MCF 10A (cell line): ENCODE results near the gene GNA15. TPM values are rescaled to one million over a fixed set of nuclear protein-coding genes. Genes with fewer than 3 reads are reported as not detected.

Experiments
- BruUV-seq: library from RNA; stranded (reverse); fragments of 400-500 nt; replicated peaks from 2 replicates; lab custom pipeline; 2021; lab: Mats Ljungman, UMichigan
- CTCF ChIA-PET: fragments of 300-600 bp; sonication (Branson Sonifier 250); formaldehyde crosslinking; extraction: SDS; loops from one replicate; lab custom pipeline; 2021; ENCODE audit warnings: antibody characterized with exemption, inconsistent platforms; lab: Yijun Ruan, JAX
- POLR2A ChIA-PET: fragments of 300-600, 350-650 bp; sonication (Branson Sonifier 250); formaldehyde crosslinking; extraction: SDS; loops from one replicate; lab custom pipeline; 2020; ENCODE audit warnings: antibody characterized with exemption, inconsistent platforms; lab: Yijun Ruan, JAX
- DNase-seq: peaks from one replicate; pipeline ENCODE4 v3.0.0-alpha.2; 2018; ENCODE audit not compliant: unreplicated experiment
- H3K27ac Mint-ChIP-seq: one replicate; pipeline ENCODE4 v1.8.0; 2022; ENCODE audit warnings: mild to moderate bottlenecking, low read depth, mixed read lengths; ENCODE audit not compliant: unreplicated experiment
- H3K27me3 Mint-ChIP-seq: one replicate; pipeline ENCODE4 v1.8.0; 2022; ENCODE audit warnings: mixed read lengths; ENCODE audit not compliant: insufficient read depth, unreplicated experiment
- H3K36me3 Mint-ChIP-seq: one replicate; pipeline ENCODE4 v1.8.0; 2022; ENCODE audit warnings: mild to moderate bottlenecking, moderate library complexity, mixed read lengths; ENCODE audit not compliant: insufficient read depth, unreplicated experiment
- H3K4me1 Mint-ChIP-seq: one replicate; pipeline ENCODE4 v1.8.0; 2022; ENCODE audit warnings: mixed read lengths; ENCODE audit not compliant: insufficient read depth, unreplicated experiment
- H3K4me3 Mint-ChIP-seq: one replicate; pipeline ENCODE4 v1.8.0; 2022; ENCODE audit warnings: mild to moderate bottlenecking, moderate library complexity, mixed read lengths; ENCODE audit not compliant: unreplicated experiment
- H3K9me3 Mint-ChIP-seq: one replicate; pipeline ENCODE4 v1.8.0; 2022; ENCODE audit warnings: mixed read lengths; ENCODE audit not compliant: unreplicated experiment
- intact Hi-C: fragments of 100-400 bp; cut with micrococcal nuclease; formaldehyde crosslinking; loops from 2 replicates; pipeline ENCODE4 v1.14.1; 2022
- total RNA-seq: library from RNA; stranded (reverse); gene quantifications from 2 replicates; pipeline ENCODE4 v1.2.3, GENCODE V29; 2022
- TF ChIP-seq, protein P1 (sequence below): fragments of 200-600 bp; IDR thresholded peaks from one replicate; pipeline ENCODE4 v1.8.0; 2022; ENCODE audit warnings: antibody characterized with exemption, mild to moderate bottlenecking; ENCODE audit not compliant: unreplicated experiment

Gene GNA15
- total RNA-seq, 1 experiment from 2014 or later, result 47.1 TPM

GRCh38 chr19:3183721-3184641, 48.1 kb downstream of the GNA15 start:
- no peaks in the 10 kb centered on the region for H3K27me3 Mint-ChIP-seq
- peaks cover 6% of the 10 kb centered on the region for H3K36me3 Mint-ChIP-seq
- BruUV-seq, result no TSS peak
- TF ChIP-seq, protein P1, sequence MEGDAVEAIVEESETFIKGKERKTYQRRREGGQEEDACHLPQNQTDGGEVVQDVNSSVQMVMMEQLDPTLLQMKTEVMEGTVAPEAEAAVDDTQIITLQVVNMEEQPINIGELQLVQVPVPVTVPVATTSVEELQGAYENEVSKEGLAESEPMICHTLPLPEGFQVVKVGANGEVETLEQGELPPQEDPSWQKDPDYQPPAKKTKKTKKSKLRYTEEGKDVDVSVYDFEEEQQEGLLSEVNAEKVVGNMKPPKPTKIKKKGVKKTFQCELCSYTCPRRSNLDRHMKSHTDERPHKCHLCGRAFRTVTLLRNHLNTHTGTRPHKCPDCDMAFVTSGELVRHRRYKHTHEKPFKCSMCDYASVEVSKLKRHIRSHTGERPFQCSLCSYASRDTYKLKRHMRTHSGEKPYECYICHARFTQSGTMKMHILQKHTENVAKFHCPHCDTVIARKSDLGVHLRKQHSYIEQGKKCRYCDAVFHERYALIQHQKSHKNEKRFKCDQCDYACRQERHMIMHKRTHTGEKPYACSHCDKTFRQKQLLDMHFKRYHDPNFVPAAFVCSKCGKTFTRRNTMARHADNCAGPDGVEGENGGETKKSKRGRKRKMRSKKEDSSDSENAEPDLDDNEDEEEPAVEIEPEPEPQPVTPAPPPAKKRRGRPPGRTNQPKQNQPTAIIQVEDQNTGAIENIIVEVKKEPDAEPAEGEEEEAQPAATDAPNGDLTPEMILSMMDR, result no peak
- H3K9me3 Mint-ChIP-seq, result no peaks in the 10 kb centered on the region
- ChIA-PET POLR2A (interaction anchor here (0.7 to 2.0 kb wide), 6 partner anchors 11 to 650 kb away, joined by 3 to 7 read pairs (median 4); no protein-coding TSS in a partner anchor), CTCF (interaction anchor here (0.9 to 1.3 kb wide), 4 partner anchors 20 to 108 kb away, joined by 3 to 7 read pairs (median 3); no protein-coding TSS in a partner anchor)
- H3K4me1 Mint-ChIP-seq, result peaks cover 24% of the 10 kb centered on the region
- intact Hi-C loops, result loop anchor here (2.0 kb wide), 1 partner anchor 29 kb away; no protein-coding TSS in a partner anchor
- no peak for DNase-seq
- H3K4me3 Mint-ChIP-seq, result no peak overlapping the region
- H3K27ac Mint-ChIP-seq, result no peak overlapping the region

- POLR2A ChIA-PET, result interaction anchor here (0.6 to 2.0 kb wide), 14 partner anchors 8 to 651 kb away, joined by 3 to 8 read pairs (median 4); partner anchors contain the start of genes GNA15 and TLE6
- TF ChIP-seq, protein P1, result no peak
- intact Hi-C loops, result loop anchor here (2.0 kb wide), 1 partner anchor 30 kb away; no protein-coding TSS in a partner anchor
- Mint-ChIP-seq H3K36me3 (peaks cover 6% of the 10 kb centered on the region), H3K27ac (peak overlapping the region; percentile 97), H3K4me3 (peak overlapping the region; percentile 93), H3K4me1 (peaks cover 24% of the 10 kb centered on the region), H3K27me3 (no peaks in the 10 kb centered on the region), H3K9me3 (no peaks in the 10 kb centered on the region)
- no peak for DNase-seq
- no TSS peak for BruUV-seq
- CTCF ChIA-PET, result interaction anchor here (0.9 to 1.3 kb wide), 3 partner anchors 54 to 109 kb away, joined by 3 read pairs; no protein-coding TSS in a partner anchor
Observed at GRCh38 chr19:3184847-3185460, 49.1 kb downstream of the GNA15 start.

GRCh38 chr19:3185461-3186159, 49.8 kb downstream of the GNA15 start, which contains the start of gene NCLN:
Gene NCLN, plus strand, starts transcription at chr19:3185930. Its CDS starts 101 bp downstream, at chr19:3186031.
- DNase-seq, result peak; percentile 97
- POLR2A ChIA-PET, result interaction anchor here (0.6 to 2.0 kb wide), 13 partner anchors 9 to 732 kb away, joined by 3 to 8 read pairs (median 3); partner anchors contain the start of genes GNA15, LMNB2 and TLE6
- H3K27ac Mint-ChIP-seq, result peak within 1 kb of the TSS; percentile 97
- intact Hi-C loops, result loop anchor here (2.0 kb wide), 1 partner anchor 31 kb away; no protein-coding TSS in a partner anchor
- CTCF ChIA-PET, result no interaction called here
- no peaks in the 10 kb centered on the region for H3K9me3 Mint-ChIP-seq
- H3K27me3 Mint-ChIP-seq, result no peaks in the 10 kb centered on the region
- TF ChIP-seq, protein P1, result no peak
- no TSS peak for BruUV-seq
- peaks cover 24% of the 10 kb centered on the region for H3K4me1 Mint-ChIP-seq
- peak within 1 kb of the TSS; percentile 93 for H3K4me3 Mint-ChIP-seq
- H3K36me3 Mint-ChIP-seq, result peaks cover 7% of the 10 kb centered on the region
